Mucosa of stomach (tissue), 1 donor: ENCODE measurements around the gene MAD1L1.

Experiments
- H3K27me3 ChIP-seq: one replicate; pipeline ENCODE4 v1.7.0; 2013; ENCODE audit warnings: mild to moderate bottlenecking, low read length; ENCODE audit not compliant: control insufficient read depth, insufficient read depth
- H3K36me3 ChIP-seq: one replicate; pipeline ENCODE4 v1.7.0; 2013; ENCODE audit warnings: low read length; ENCODE audit not compliant: control insufficient read depth, insufficient read depth
- H3K4me1 ChIP-seq: one replicate; pipeline ENCODE4 v1.7.0; 2013; ENCODE audit warnings: mild to moderate bottlenecking, low read length; ENCODE audit not compliant: control insufficient read depth, insufficient read depth
- H3K4me3 ChIP-seq: one replicate; pipeline ENCODE4 v1.7.0; 2013; ENCODE audit warnings: low read length
- H3K9ac ChIP-seq: one replicate; pipeline ENCODE4 v1.7.0; 2013; ENCODE audit warnings: mild to moderate bottlenecking, low read length, moderate library complexity
- H3K9me3 ChIP-seq: one replicate; pipeline ENCODE4 v1.7.0; 2013; ENCODE audit warnings: mild to moderate bottlenecking, low read length, moderate library complexity; ENCODE audit not compliant: control insufficient read depth
- donor health status: Pancreatic carcinoma.

MAD1L1 gene

GRCh38 chr7:2210551-2211258 lies 22.0 kb downstream of the MAD1L1 start:
- Histone ChIP-seq H3K36me3 (no peaks in the 10 kb centered on the region), H3K4me3 (no peak overlapping the region), H3K27me3 (no peaks in the 10 kb centered on the region), H3K9me3 (no peaks in the 10 kb centered on the region), H3K4me1 (no peaks in the 10 kb centered on the region), H3K9ac (no peak overlapping the region)

DNA sequence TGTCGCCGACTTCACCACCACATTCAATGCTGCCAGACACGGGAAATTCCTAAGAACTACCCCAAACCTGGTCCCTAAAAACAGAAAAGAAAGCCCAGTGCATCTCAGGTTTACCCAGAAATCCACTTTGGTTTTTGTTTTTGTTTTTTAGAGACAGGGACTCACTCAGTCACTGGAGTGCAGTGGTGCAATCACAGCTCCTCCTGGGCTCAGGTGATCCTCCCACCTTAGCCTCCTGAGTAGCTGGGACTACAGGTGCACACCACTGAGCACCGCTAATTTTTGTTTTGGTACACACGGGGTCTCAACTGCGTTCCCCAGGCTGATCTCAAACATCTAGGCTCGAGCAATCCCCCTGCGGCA lies 22.8 kb downstream of the MAD1L1 start:
- H3K4me1 ChIP-seq: no peaks in the 10 kb centered on the region
- no peak overlapping the region for H3K4me3 ChIP-seq
- no peaks in the 10 kb centered on the region for H3K27me3 ChIP-seq
- H3K9ac ChIP-seq: no peak overlapping the region
- H3K36me3 ChIP-seq: no peaks in the 10 kb centered on the region
- H3K9me3 ChIP-seq: no peaks in the 10 kb centered on the region

- Histone ChIP-seq H3K36me3 (no peaks in the 10 kb centered on the region), H3K27me3 (no peaks in the 10 kb centered on the region), H3K9ac (no peak overlapping the region), H3K4me3 (no peak overlapping the region), H3K4me1 (no peaks in the 10 kb centered on the region), H3K9me3 (no peaks in the 10 kb centered on the region)
Measured at GRCh38 chr7:2209146-2209960, 23.4 kb downstream of the MAD1L1 start.

DNA sequence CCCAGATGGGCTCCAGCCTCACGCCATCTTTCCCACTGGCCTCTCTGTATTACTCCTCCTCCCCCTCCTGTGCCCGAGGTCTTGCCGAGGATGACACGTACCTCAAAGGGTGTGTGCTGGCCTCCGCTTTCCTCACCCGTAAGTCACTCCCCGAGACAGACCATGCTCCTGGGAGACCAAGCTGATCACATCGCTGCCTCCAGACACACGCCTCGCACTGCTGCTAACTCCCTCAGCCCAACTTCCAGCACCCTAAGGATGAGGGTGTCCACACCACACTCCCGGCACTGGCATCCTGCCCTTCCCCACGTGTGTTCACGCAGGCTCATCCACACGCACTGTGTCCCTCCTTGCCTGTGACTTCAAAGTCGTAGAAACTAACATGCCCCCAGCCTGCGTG lies 24.0 kb downstream of the MAD1L1 start:
- no peak overlapping the region for H3K4me3 ChIP-seq
- no peaks in the 10 kb centered on the region for H3K36me3 ChIP-seq
- no peaks in the 10 kb centered on the region for H3K27me3 ChIP-seq
- no peaks in the 10 kb centered on the region for H3K9me3 ChIP-seq
- no peaks in the 10 kb centered on the region for H3K4me1 ChIP-seq
- no peak overlapping the region for H3K9ac ChIP-seq

GRCh38 chr7:2205036-2205780 lies 27.5 kb downstream of the MAD1L1 start:
- H3K9me3 ChIP-seq: no peaks in the 10 kb centered on the region
- H3K4me1 ChIP-seq: no peaks in the 10 kb centered on the region
- H3K4me3 ChIP-seq: no peak overlapping the region
- no peak overlapping the region for H3K9ac ChIP-seq
- H3K27me3 ChIP-seq: no peaks in the 10 kb centered on the region
- H3K36me3 ChIP-seq: no peaks in the 10 kb centered on the region

GRCh38 chr7:2204446-2204845 lies 28.3 kb downstream of the MAD1L1 start:
- Histone ChIP-seq H3K4me3 (no peak overlapping the region), H3K9me3 (no peaks in the 10 kb centered on the region), H3K9ac (no peak overlapping the region), H3K27me3 (no peaks in the 10 kb centered on the region), H3K36me3 (no peaks in the 10 kb centered on the region), H3K4me1 (no peaks in the 10 kb centered on the region)

GRCh38 chr7:2203766-2204300 lies 28.9 kb downstream of the MAD1L1 start:
- no peaks in the 10 kb centered on the region for H3K9me3 ChIP-seq
- H3K9ac ChIP-seq: no peak overlapping the region
- H3K27me3 ChIP-seq: no peaks in the 10 kb centered on the region
- no peak overlapping the region for H3K4me3 ChIP-seq
- no peaks in the 10 kb centered on the region for H3K4me1 ChIP-seq
- H3K36me3 ChIP-seq: no peaks in the 10 kb centered on the region

DNA sequence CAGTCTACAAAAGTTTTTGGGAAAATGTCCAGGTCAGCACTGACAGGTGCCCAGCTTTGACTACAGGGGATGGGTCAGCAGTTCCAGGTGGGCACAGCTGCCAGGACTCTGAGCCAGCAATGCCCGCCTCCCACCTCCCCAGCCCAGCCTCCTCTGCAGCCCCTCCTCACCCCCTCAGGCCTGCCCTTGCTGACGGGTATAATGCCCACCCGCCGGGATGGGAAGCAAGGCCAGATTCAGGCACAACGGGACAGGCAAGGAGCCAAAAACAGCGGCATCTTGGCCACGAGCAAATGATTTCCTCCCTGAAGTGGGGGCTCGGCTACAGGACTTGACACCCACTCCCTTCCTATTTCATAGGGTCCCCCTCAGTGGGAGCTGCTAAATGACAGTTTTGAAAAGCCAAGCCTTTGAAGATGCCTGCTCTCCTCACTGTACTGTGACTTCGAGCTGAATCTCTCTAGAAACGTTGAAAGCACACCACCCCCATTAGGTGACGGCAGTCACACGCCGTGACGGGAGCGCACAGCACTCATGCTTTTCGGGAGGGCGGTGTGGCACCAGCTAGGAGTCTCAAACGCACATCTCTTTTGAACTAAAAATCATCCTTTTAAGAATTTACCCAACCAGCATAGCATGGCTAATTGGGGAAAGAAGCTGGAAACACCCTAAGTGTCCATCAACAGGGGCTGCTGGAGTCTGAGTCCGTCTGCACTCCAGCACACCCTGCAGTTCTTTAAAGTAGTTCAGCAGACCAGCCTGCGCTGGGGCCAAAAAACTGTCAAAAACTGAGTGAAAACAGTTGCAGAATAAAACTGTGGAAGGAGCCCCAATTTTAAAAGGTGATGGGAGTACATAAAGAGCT lies 29.6 kb downstream of the MAD1L1 start:
- no peaks in the 10 kb centered on the region for H3K27me3 ChIP-seq
- H3K4me3 ChIP-seq: no peak overlapping the region
- no peaks in the 10 kb centered on the region for H3K36me3 ChIP-seq
- H3K4me1 ChIP-seq: no peaks in the 10 kb centered on the region
- no peaks in the 10 kb centered on the region for H3K9me3 ChIP-seq
- H3K9ac ChIP-seq: no peak overlapping the region

- Histone ChIP-seq H3K27me3 (no peaks in the 10 kb centered on the region), H3K4me1 (no peaks in the 10 kb centered on the region), H3K4me3 (no peak overlapping the region), H3K36me3 (no peaks in the 10 kb centered on the region), H3K9me3 (no peaks in the 10 kb centered on the region), H3K9ac (no peak overlapping the region)
Measured at GRCh38 chr7:2202361-2202761, 30.4 kb downstream of the MAD1L1 start.

- Histone ChIP-seq H3K9ac (no peak overlapping the region), H3K4me1 (no peaks in the 10 kb centered on the region), H3K27me3 (no peaks in the 10 kb centered on the region), H3K36me3 (no peaks in the 10 kb centered on the region), H3K4me3 (no peak overlapping the region), H3K9me3 (no peaks in the 10 kb centered on the region)
Measured at GRCh38 chr7:2201686-2202360, 30.9 kb downstream of the MAD1L1 start.

DNA sequence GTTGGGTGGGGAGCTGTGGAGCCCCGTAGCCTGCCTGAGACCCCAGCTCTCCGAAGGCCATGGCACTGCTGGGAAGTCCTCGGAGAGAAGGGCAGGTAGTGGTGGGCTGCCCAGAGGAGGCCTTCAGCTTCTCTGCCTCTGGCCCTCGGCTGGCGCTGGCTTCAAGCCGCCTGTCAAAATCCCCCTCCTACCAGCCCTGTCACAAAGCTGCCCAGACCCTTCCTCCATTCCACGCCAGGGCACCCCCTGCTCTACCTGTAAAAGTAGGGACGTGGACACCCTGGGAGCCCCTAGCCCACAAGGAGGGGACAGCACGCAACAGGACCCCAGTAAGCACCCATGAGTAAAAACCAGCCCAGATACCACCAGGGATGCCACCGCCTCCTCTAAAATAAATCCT lies 31.6 kb downstream of the MAD1L1 start:
- no peaks in the 10 kb centered on the region for H3K4me1 ChIP-seq
- H3K4me3 ChIP-seq: no peak overlapping the region
- no peak overlapping the region for H3K9ac ChIP-seq
- no peaks in the 10 kb centered on the region for H3K9me3 ChIP-seq
- no peaks in the 10 kb centered on the region for H3K36me3 ChIP-seq
- no peaks in the 10 kb centered on the region for H3K27me3 ChIP-seq
